ENCODE results near the gene BCL2. TPM values are rescaled to one million over a fixed set of nuclear protein-coding genes. Genes with fewer than 3 reads are reported as not detected.

BCL2 gene
- total RNA-seq, 1 donor from 2014 or later = 4.9 TPM

DNA sequence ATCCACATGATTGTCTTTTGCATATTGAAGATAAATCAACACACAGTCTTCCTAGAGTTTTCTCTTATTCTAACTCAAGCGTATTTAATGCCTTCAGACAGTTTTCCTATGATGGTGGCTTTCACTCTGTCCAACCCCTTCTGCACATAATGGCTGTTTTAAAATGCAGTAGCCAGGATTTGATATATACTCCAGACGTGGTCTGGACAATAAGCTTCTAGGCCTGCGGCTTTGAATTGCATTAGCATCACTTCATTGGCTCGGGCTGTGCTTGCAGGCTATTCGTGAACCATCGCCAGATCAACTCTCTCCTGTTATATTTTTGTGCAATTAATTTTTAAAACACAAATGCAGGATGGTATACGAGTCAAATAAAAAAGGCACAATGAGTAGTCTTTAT, 235.3 kb downstream of the BCL2 start:
- Histone ChIP-seq H3K9me3 (ENCODE audit: low read depth) (no peaks in the 10 kb centered on the region), H3K9ac (no peak overlapping the region), H3K4me3 (no peak overlapping the region), H3F3A (ENCODE audit: low read depth) (no peaks in the 10 kb centered on the region), H3K27ac (no peak overlapping the region), H4K20me1 (ENCODE audit: low read depth) (no peaks in the 10 kb centered on the region), H2AFZ (replicated peaks) (no peak overlapping the region), H3K4me1 (peaks cover 4% of the 10 kb centered on the region), H3K79me2 (ENCODE audit: low read depth) (no peaks in the 10 kb centered on the region), H3K4me2 (no peak overlapping the region), H3K36me3 (no peaks in the 10 kb centered on the region), H3K27me3 (no peaks in the 10 kb centered on the region)
- no peak overlapping the region for H3K27ac Mint-ChIP-seq
- peaks cover 3% of the 10 kb centered on the region for H3K27me3 Mint-ChIP-seq (ENCODE audit: insufficient read depth, low read depth)
- H3K9me3 Mint-ChIP-seq = peaks cover 4% of the 10 kb centered on the region
- TF ChIP-seq EZH2 (IDR thresholded peaks at IDR 0.05) = no peak
- no peak for TF ChIP-seq EZH2phosphoT487 (IDR thresholded peaks at IDR 0.05)
- TF ChIP-seq, protein P1, sequence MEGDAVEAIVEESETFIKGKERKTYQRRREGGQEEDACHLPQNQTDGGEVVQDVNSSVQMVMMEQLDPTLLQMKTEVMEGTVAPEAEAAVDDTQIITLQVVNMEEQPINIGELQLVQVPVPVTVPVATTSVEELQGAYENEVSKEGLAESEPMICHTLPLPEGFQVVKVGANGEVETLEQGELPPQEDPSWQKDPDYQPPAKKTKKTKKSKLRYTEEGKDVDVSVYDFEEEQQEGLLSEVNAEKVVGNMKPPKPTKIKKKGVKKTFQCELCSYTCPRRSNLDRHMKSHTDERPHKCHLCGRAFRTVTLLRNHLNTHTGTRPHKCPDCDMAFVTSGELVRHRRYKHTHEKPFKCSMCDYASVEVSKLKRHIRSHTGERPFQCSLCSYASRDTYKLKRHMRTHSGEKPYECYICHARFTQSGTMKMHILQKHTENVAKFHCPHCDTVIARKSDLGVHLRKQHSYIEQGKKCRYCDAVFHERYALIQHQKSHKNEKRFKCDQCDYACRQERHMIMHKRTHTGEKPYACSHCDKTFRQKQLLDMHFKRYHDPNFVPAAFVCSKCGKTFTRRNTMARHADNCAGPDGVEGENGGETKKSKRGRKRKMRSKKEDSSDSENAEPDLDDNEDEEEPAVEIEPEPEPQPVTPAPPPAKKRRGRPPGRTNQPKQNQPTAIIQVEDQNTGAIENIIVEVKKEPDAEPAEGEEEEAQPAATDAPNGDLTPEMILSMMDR (IDR thresholded peaks at IDR 0.05) = no peak
- no peak overlapping the region for H3K4me3 Mint-ChIP-seq
- DNase-seq (ENCODE audit: low spot score) = no peak
- H3K36me3 Mint-ChIP-seq = no peaks in the 10 kb centered on the region
- peaks cover 13% of the 10 kb centered on the region for H3K4me1 Mint-ChIP-seq

DNA sequence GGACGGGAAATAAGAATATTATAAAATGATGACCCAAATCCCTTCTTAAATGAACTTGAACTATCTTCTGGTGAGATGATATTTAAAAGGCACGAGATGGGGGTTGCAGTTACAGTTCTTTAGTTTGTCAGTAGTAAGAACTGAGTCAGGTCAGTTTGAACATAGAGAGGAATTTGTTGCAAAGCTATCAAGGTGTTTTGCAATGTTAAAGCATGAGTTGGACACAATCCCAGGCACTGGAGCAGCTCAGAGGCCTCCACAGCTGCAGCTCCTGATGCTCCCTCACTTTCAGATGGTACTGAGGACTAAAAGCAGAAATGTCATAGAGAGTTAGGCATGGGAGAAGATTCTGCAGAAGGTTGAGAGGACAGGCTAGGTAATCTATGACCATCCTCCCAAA, 236.0 kb downstream of the BCL2 start:
- Histone ChIP-seq H3K27ac (no peak overlapping the region), H3K4me3 (no peak overlapping the region), H2AFZ (replicated peaks) (no peak overlapping the region), H3K79me2 (ENCODE audit: low read depth) (no peaks in the 10 kb centered on the region), H4K20me1 (ENCODE audit: low read depth) (no peaks in the 10 kb centered on the region), H3K4me2 (no peak overlapping the region), H3K4me1 (peaks cover 4% of the 10 kb centered on the region), H3K36me3 (no peaks in the 10 kb centered on the region), H3F3A (ENCODE audit: low read depth) (no peaks in the 10 kb centered on the region), H3K9ac (no peak overlapping the region), H3K9me3 (ENCODE audit: low read depth) (no peaks in the 10 kb centered on the region), H3K27me3 (no peaks in the 10 kb centered on the region)
- Mint-ChIP-seq H3K36me3 (no peaks in the 10 kb centered on the region), H3K4me3 (no peak overlapping the region), H3K9me3 (peaks cover 4% of the 10 kb centered on the region), H3K27me3 (ENCODE audit: insufficient read depth, low read depth) (peaks cover 3% of the 10 kb centered on the region), H3K27ac (no peak overlapping the region), H3K4me1 (peaks cover 13% of the 10 kb centered on the region)
- no peak for DNase-seq (ENCODE audit: low spot score)
- TF ChIP-seq, protein P1 (IDR thresholded peaks at IDR 0.05) = no peak
- TF ChIP-seq EZH2phosphoT487 (IDR thresholded peaks at IDR 0.05) (no peak), EZH2 (IDR thresholded peaks at IDR 0.05) (no peak)

DNA sequence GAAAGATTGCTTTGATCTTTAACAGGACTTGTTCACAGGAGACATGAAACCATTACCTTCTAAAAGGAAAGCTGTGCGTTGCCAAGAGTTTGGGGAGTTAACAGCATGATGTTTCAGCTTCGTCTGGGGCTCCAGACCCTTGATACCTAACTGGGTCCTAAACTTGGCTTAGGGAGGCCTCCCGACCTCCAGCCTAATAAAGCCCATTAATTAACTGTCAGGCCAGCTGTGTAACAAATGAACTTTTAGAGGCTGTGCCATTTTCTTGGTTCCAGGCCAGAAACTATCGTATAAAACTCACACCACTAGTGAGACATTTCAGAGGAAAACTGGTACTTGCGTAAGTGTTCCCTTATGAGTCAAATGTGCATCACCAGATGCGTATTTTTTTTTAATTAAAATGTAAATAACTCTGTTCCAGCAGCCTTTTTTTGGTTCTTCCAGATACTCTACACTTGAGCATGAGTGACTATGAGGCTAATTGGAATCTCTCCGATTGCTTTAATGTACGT, 236.5 kb downstream of the BCL2 start:
- Histone ChIP-seq H3K36me3 (no peaks in the 10 kb centered on the region), H3K9me3 (ENCODE audit: low read depth) (no peaks in the 10 kb centered on the region), H3K4me3 (no peak overlapping the region), H3K79me2 (ENCODE audit: low read depth) (no peaks in the 10 kb centered on the region), H3K27me3 (no peaks in the 10 kb centered on the region), H3K9ac (no peak overlapping the region), H3F3A (ENCODE audit: low read depth) (no peaks in the 10 kb centered on the region), H2AFZ (replicated peaks) (no peak overlapping the region), H4K20me1 (ENCODE audit: low read depth) (no peaks in the 10 kb centered on the region), H3K27ac (no peak overlapping the region), H3K4me2 (no peak overlapping the region), H3K4me1 (peaks cover 4% of the 10 kb centered on the region)
- Mint-ChIP-seq H3K4me1 (peaks cover 9% of the 10 kb centered on the region), H3K27ac (no peak overlapping the region), H3K27me3 (ENCODE audit: insufficient read depth, low read depth) (no peaks in the 10 kb centered on the region), H3K9me3 (peaks cover 4% of the 10 kb centered on the region), H3K36me3 (no peaks in the 10 kb centered on the region), H3K4me3 (no peak overlapping the region)
- DNase-seq (ENCODE audit: low spot score) = no peak
- no peak for TF ChIP-seq EZH2phosphoT487 (IDR thresholded peaks at IDR 0.05)
- TF ChIP-seq EZH2 (IDR thresholded peaks at IDR 0.05) = no peak
- TF ChIP-seq, protein P1 (IDR thresholded peaks at IDR 0.05) = no peak
